OCI-LY7 (cell line): ENCODE measurements around the gene EXOC4.

Experiments used
- CTCF ChIP-seq: fragments of 200-600 bp; sonication (generic); conservative IDR thresholded peaks from 2 replicates; pipeline ENCODE4 v1.5.1; 2014; ENCODE audit warnings: mild to moderate bottlenecking, antibody characterized with exemption, low read length, moderate library complexity, mixed read lengths
- EZH2phosphoT487 ChIP-seq: fragments of 200-600 bp; sonication (generic); IDR thresholded peaks from 2 replicates; pipeline ENCODE4 v1.6.1; 2018; ENCODE audit warnings: low read depth, borderline replicate concordance, mild to moderate bottlenecking, mixed run types, antibody characterized with exemption, low read length, moderate library complexity, mixed read lengths

GRCh38 chr7:133512560-133512959 is 259.7 kb downstream of the EXOC4 start:
- TF ChIP-seq CTCF (no peak), EZH2phosphoT487 (no peak)
